Placental pericyte (primary cell): ENCODE measurements around the gene FAM50B. TPM values are rescaled to one million over a fixed set of nuclear protein-coding genes. Genes with fewer than 3 reads are reported as not detected.

ENCODE experiments used
- total RNA-seq: library from RNA; depleted of rRNA; stranded (reverse); fragments of >200 nt; gene quantifications from 2 replicates; pipeline ENCODE4 v1.2.3, GENCODE V29; 2012

FAM50B gene, protein sequence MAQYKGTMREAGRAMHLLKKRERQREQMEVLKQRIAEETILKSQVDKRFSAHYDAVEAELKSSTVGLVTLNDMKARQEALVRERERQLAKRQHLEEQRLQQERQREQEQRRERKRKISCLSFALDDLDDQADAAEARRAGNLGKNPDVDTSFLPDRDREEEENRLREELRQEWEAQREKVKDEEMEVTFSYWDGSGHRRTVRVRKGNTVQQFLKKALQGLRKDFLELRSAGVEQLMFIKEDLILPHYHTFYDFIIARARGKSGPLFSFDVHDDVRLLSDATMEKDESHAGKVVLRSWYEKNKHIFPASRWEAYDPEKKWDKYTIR
- 5.7 and 6.6 TPM in 2 replicates for total RNA-seq

DNA sequence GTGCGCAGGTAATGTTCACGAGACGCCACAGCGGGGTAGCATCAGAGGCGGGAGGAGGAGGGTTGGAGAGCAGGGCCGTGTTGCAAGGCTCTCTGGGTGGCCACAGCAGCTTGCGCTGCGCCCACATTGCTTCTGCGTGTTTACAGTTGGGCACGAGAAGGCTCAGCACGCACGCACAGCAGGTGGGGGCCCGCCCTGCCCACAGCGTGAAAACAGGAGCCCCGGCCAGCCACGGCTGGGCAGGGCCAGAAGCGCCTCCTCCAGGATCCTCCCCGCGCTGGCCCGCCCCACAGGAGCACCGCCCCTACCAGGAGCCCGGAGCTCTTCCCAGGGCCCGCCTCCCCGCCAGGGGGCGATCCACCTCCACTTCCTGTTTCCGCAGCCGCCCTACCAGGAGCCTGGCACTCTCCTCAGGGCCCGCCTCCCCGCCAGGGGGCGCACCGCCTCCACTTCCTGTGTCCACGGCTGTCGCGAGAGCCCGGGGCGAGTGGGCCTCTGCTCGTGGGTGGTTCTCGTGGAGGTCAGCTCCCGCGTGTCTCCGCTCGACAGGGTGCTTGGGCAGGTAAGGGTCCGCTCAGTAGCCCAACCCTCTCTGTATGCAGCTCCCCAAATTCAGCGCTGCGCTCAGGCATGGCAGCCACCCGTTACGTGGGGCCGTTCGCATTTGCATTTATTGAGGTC lies at the start of gene FAM50B:
Gene FAM50B, plus strand, starts transcription at position 449 of the 681 bp plus-strand sequence. CDS start 439 bp downstream, outside the sequence.

Other genes with a start within 250 kb of the FAM50B start
- gene PXDC1, start 97.7 kb upstream of the FAM50B start, total RNA-seq: 65.0 and 86.7 TPM in 2 replicates
- gene FAM217A, start 229.8 kb downstream of the FAM50B start, total RNA-seq: not detected in 2 replicates